ENCODE results near the gene ARGLU1. TPM values are rescaled to one million over a fixed set of nuclear protein-coding genes. Genes with fewer than 3 reads are reported as not detected.

ARGLU1 gene
- total RNA-seq, 4 donors from 2014 or later, result 48.4 to 161 (median 67.5) TPM

GRCh38 chr13:106548064-106548696 is 19.8 kb downstream of the ARGLU1 start:
- DNase-seq (ENCODE audit: low spot score in 2 of 2), result no peak
- 95% methylated on average over 3 of the region's 3 CpGs for WGBS
- H3K4me1 ChIP-seq, result peaks cover 18% of the 10 kb centered on the region

GRCh38 chr13:106541826-106542225 is 26.1 kb downstream of the ARGLU1 start:
- DNase-seq (ENCODE audit: low spot score in 2 of 2), result no peak
- no peaks in the 10 kb centered on the region for H3K9me3 ChIP-seq
- no peak overlapping the region for H3K27ac ChIP-seq
- H3K4me3 ChIP-seq, result no peak overlapping the region
- peaks cover 13% of the 10 kb centered on the region for H3K36me3 ChIP-seq
- H3K4me1 ChIP-seq, result no peaks in the 10 kb centered on the region
- TF ChIP-seq POLR2A (IDR thresholded peaks at IDR 0.05) (no peak), CTCF (IDR thresholded peaks at IDR 0.05) (no peak), POLR2AphosphoS5 (IDR thresholded peaks at IDR 0.05) (no peak)
- no peaks in the 10 kb centered on the region for H3K27me3 ChIP-seq
- WGBS, result 88% methylated on average over 1 of the region's 1 CpG

More at GRCh38 chr13:106548064-106548696, 19.8 kb downstream of the ARGLU1 start:
- Histone ChIP-seq H3K36me3 (peaks cover 20% of the 10 kb centered on the region), H3K27ac (no peak overlapping the region), H3K9me3 (no peaks in the 10 kb centered on the region), H3K27me3 (no peaks in the 10 kb centered on the region), H3K4me3 (no peak overlapping the region)
- no peak for TF ChIP-seq EP300 (IDR thresholded peaks at IDR 0.05)
- TF ChIP-seq CTCF (IDR thresholded peaks at IDR 0.05), result no peak
- no peak for TF ChIP-seq POLR2AphosphoS5 (IDR thresholded peaks at IDR 0.05)
- TF ChIP-seq POLR2A (IDR thresholded peaks at IDR 0.05), result no peak

GRCh38 chr13:106540613-106541012 is 27.3 kb downstream of the ARGLU1 start:
- H3K36me3 ChIP-seq, result peaks cover 13% of the 10 kb centered on the region
- WGBS, result 73% methylated on average over 4 of the region's 4 CpGs
- H3K9me3 ChIP-seq, result no peaks in the 10 kb centered on the region
- no peak overlapping the region for H3K27ac ChIP-seq
- DNase-seq (ENCODE audit: low spot score in 2 of 2), result no peak
- TF ChIP-seq POLR2AphosphoS5 (IDR thresholded peaks at IDR 0.05) (no peak), POLR2A (IDR thresholded peaks at IDR 0.05) (no peak), CTCF (IDR thresholded peaks at IDR 0.05) (no peak), EP300 (IDR thresholded peaks at IDR 0.05) (no peak)
- no peak overlapping the region for H3K4me3 ChIP-seq
- peaks cover 12% of the 10 kb centered on the region for H3K4me1 ChIP-seq
- H3K27me3 ChIP-seq, result no peaks in the 10 kb centered on the region

- TF ChIP-seq EP300 (IDR thresholded peaks at IDR 0.05) (no peak), POLR2A (IDR thresholded peaks at IDR 0.05) (no peak), CTCF (IDR thresholded peaks at IDR 0.05) (no peak)
- H3K27ac ChIP-seq, result no peak overlapping the region
- no peaks in the 10 kb centered on the region for H3K27me3 ChIP-seq
- no peak for DNase-seq (ENCODE audit: low spot score in 2 of 2)
- 77% methylated on average over 3 of the region's 3 CpGs for WGBS
- peaks cover 21% of the 10 kb centered on the region for H3K4me1 ChIP-seq
- no peaks in the 10 kb centered on the region for H3K36me3 ChIP-seq
- no peaks in the 10 kb centered on the region for H3K9me3 ChIP-seq
- no peak overlapping the region for H3K4me3 ChIP-seq
Observed at GRCh38 chr13:106537521-106537920, 30.4 kb downstream of the ARGLU1 start.

DNA sequence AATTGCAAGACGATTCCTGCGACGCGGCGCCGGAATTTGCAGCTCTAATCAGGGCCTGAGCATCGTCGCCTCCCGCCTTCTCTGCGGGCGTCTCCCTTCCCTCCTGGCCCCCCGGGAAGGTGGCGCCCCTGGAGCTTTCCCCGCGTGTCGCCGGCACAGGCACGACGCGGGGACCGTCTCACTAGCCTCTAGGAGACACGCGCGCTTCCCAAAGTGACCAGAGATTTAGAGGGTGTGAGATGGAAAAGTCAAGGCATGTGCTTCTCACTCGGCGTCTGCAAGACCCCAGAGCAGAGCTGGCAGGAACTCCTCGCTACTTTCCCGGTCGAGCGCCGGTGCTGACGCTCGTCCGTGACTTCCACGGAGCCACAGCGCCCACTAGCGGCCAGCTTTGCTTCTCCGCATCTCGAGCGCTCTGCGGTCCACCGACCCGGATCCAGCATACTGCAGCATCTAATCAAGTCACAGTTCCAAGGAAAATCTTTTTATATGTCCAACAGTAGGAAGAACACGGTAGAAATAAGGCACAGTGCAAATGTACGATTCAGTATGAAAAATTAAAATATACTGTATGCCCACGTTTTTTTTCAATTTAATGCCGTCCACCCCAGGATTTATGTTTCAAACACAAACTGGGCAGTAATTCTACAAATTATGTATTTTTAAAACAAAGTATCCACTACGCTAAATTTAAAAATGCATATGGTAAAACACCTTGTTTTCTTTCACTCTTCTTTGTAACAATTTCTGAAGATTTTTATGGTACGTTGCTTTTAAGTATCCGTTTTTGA is 31.5 kb downstream of the ARGLU1 start:
- peak overlapping the region; percentile 81 for H3K4me3 ChIP-seq
- H3K4me1 ChIP-seq, result peaks cover 26% of the 10 kb centered on the region
- H3K27me3 ChIP-seq, result no peaks in the 10 kb centered on the region
- peak; percentile 85 to 89 for TF ChIP-seq CTCF (IDR thresholded peaks at IDR 0.05)
- TF ChIP-seq POLR2AphosphoS5 (IDR thresholded peaks at IDR 0.05), result no peak
- no peaks in the 10 kb centered on the region for H3K9me3 ChIP-seq
- DNase-seq (ENCODE audit: low spot score in 2 of 2), result peak; percentile 91 to 92
- WGBS, result 10% methylated on average over 26 of the region's 50 CpGs
- H3K36me3 ChIP-seq, result no peaks in the 10 kb centered on the region
- peak overlapping the region; percentile 84 for H3K27ac ChIP-seq

All from suprapubic skin (tissue), 4 donors.